ENCODE data around the gene PCBP3. TPM values are rescaled to one million over a fixed set of nuclear protein-coding genes. Genes with fewer than 3 reads are reported as not detected.

PCBP3 gene
- total and polyA plus RNA-seq, 2 donors from 2014 or later, result 2.3 to 5.4 TPM

DNA sequence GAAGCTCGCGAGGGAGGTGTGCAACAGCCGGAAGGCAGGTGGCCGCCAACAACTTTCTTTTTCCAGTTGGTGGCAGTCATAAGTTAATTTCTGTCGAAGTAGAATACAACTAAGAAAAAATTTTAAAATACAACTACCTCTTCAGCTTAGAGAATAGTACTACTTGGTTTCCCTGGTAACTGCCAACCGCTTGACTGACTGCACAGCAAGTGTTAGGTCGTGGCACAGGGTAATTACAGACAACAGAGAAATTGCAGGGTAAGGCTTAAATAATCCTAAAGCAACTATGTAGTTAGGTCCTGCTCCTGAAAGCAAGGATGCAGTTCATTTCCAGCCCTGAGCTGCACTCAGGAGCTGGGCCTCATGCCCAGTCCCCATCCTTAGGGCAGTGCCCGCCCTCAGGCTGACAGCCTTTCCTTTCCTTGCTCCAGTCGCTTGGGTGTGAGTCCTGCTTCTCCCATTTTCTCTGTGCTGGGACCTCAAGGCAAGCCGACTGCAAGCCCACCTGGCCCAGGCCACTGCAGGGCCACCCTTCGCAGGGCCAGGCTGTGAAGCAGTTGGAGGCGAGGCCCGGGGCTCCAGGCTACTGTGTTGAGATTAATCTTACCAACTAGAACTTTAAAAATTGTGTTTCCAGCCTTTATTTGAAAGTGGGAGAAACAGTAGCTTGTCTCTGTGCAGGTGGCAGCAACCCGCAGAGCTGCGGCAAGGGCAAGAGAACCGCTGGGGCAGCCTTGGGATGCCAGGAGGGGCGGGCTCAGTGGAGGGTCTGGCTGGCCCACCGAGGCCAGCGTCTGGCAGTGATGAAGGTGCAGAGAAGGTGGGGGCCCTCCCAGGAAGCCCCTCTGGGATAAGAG, 148.3 kb downstream of the PCBP3 start:
- no peak for FAIRE-seq
- TF ChIP-seq, protein P1, sequence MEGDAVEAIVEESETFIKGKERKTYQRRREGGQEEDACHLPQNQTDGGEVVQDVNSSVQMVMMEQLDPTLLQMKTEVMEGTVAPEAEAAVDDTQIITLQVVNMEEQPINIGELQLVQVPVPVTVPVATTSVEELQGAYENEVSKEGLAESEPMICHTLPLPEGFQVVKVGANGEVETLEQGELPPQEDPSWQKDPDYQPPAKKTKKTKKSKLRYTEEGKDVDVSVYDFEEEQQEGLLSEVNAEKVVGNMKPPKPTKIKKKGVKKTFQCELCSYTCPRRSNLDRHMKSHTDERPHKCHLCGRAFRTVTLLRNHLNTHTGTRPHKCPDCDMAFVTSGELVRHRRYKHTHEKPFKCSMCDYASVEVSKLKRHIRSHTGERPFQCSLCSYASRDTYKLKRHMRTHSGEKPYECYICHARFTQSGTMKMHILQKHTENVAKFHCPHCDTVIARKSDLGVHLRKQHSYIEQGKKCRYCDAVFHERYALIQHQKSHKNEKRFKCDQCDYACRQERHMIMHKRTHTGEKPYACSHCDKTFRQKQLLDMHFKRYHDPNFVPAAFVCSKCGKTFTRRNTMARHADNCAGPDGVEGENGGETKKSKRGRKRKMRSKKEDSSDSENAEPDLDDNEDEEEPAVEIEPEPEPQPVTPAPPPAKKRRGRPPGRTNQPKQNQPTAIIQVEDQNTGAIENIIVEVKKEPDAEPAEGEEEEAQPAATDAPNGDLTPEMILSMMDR (IDR thresholded peaks at IDR 0.05; ENCODE audit: borderline replicate concordance, extremely low read depth, insufficient read depth), result no peak
- intact Hi-C loops (cut with DNase I), result no loop called here
- no peaks in the 10 kb centered on the region for H3K9me3 ChIP-seq (ENCODE audit: control insufficient read depth in 2 of 3, insufficient read depth in 1 of 3, low read length in 3 of 3)
- DNase-seq, result peak in 2 of 5 donors; percentile 41 to 46
- peaks cover 0 to 3% (median 0%) of the 10 kb centered on the region in 3 donors for H3K4me1 ChIP-seq (ENCODE audit: control insufficient read depth in 2 of 3, insufficient read depth in 2 of 3, low read depth in 1 of 3, low read length in 3 of 3)
- no peaks in the 10 kb centered on the region for H3K36me3 ChIP-seq (ENCODE audit: control insufficient read depth in 2 of 3, insufficient read depth in 3 of 3, low read length in 3 of 3)
- no peak overlapping the region for H3K4me3 ChIP-seq (ENCODE audit: low read length in 3 of 3)
- H3K27me3 ChIP-seq (ENCODE audit: control insufficient read depth, insufficient read depth, low read length), result no peaks in the 10 kb centered on the region
- H3K27ac ChIP-seq (ENCODE audit: low read depth in 2 of 2, low read length in 2 of 2), result no peak overlapping the region
- H3K9ac ChIP-seq (ENCODE audit: low read length in 3 of 3), result no peak overlapping the region

GRCh38 chr21:45792682-45793383, 149.3 kb downstream of the PCBP3 start:
- DNase-seq (no peak), FAIRE-seq (no peak)
- TF ChIP-seq, protein P1 (IDR thresholded peaks at IDR 0.05; ENCODE audit: borderline replicate concordance, extremely low read depth, insufficient read depth), result no peak
- H3K4me3 ChIP-seq (ENCODE audit: low read length in 3 of 3), result no peak overlapping the region
- H3K4me1 ChIP-seq (ENCODE audit: control insufficient read depth in 2 of 3, insufficient read depth in 2 of 3, low read depth in 1 of 3, low read length in 3 of 3), result peaks cover 0 to 3% (median 0%) of the 10 kb centered on the region in 3 donors
- H3K9me3 ChIP-seq (ENCODE audit: control insufficient read depth in 2 of 3, insufficient read depth in 1 of 3, low read length in 3 of 3), result no peaks in the 10 kb centered on the region
- no peaks in the 10 kb centered on the region for H3K36me3 ChIP-seq (ENCODE audit: control insufficient read depth in 2 of 3, insufficient read depth in 3 of 3, low read length in 3 of 3)
- H3K9ac ChIP-seq (ENCODE audit: low read length in 3 of 3), result no peak overlapping the region
- intact Hi-C loops (cut with DNase I), result no loop called here
- H3K27me3 ChIP-seq (ENCODE audit: control insufficient read depth, insufficient read depth, low read length), result no peaks in the 10 kb centered on the region
- H3K27ac ChIP-seq (ENCODE audit: low read depth in 2 of 2, low read length in 2 of 2), result no peak overlapping the region

GRCh38 chr21:45794027-45794426, 150.5 kb downstream of the PCBP3 start:
- DNase-seq (peak in 2 of 5 donors; percentile 77 to 85), FAIRE-seq (no peak)
- TF ChIP-seq, protein P1 (IDR thresholded peaks at IDR 0.05; ENCODE audit: borderline replicate concordance, extremely low read depth, insufficient read depth), result no peak
- Histone ChIP-seq H3K4me3 (ENCODE audit: low read length in 3 of 3) (no peak overlapping the region), H3K9me3 (ENCODE audit: control insufficient read depth in 2 of 3, insufficient read depth in 1 of 3, low read length in 3 of 3) (no peaks in the 10 kb centered on the region), H3K4me1 (ENCODE audit: control insufficient read depth in 2 of 3, insufficient read depth in 2 of 3, low read depth in 1 of 3, low read length in 3 of 3) (peaks cover 0 to 1% (median 0%) of the 10 kb centered on the region in 3 donors), H3K36me3 (ENCODE audit: control insufficient read depth in 2 of 3, insufficient read depth in 3 of 3, low read length in 3 of 3) (no peaks in the 10 kb centered on the region), H3K27ac (ENCODE audit: low read depth in 2 of 2, low read length in 2 of 2) (no peak overlapping the region), H3K27me3 (ENCODE audit: control insufficient read depth, insufficient read depth, low read length) (no peaks in the 10 kb centered on the region), H3K9ac (ENCODE audit: low read length in 3 of 3) (no peak overlapping the region)
- intact Hi-C loops (cut with DNase I), result no loop called here

Measured in kidney (tissue), 14 donors.